ENCODE measurements around the gene TMEM126A.
"Not testable (repeated sequence)": the region's sequence is repeated elsewhere in the genome, so short reads cannot be mapped to it uniquely, and the experiment has no call there.

Gene TMEM126A

DNA sequence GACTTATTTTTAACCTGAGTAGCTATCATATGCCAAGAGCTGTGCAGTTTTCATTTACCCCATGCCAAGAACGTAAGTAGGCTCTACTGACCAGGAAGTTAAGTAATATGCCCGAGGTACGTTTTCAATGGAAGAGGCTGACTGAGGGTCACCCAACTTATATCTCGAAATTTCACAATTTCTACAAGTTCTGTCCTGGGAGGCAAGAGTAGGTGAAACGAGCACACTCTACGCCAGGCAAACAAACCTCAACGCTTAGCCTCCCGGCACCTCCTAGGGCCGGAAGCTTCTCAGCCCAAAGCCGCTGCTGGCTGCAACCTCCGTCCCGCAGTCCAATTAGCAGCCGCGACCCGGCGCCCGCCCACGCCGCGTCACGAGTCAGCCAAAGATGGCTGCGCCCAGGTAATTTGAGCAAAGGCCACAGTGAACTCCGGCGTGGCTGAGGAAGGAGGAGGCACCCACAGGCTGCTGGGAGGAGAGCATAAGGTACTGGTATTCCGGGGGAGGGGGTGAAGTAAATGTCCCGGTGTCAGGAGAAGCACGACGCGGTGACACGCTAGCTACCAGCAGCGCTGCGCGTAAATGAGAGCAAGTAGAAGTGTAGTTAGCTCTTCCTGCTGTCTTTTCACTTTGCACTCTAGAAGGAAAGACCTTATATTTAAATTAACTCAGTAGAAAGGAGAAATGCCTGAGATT is at the start of gene TMEM126A:
TMEM126A (plus strand) TSS at position 364 of the 696 bp plus-strand sequence. CDS start 2,289 bp downstream, outside the sequence.
- peak; percentile 90 for DNase-seq (ENCODE audit: low spot score)

DNA sequence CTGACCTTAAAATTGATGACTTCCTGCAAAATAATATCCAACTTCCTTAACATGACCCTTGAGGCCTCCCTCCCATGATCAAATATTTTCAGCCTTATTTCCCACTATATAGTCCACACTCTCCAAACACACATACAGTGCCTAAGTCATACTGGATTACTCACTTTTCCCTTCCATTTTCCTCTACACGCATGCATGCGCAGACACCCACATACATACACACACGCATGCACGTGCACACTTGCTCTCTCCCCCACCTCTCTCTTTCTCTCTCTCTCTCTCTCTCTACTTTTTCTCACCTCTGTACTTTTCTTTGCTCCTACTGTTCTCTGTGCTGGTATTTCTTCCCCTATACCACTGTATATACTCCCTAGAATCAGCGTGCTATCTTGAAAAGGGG is 48.7 kb upstream of the TMEM126A start:
- no peak for DNase-seq (ENCODE audit: low spot score)

DNA sequence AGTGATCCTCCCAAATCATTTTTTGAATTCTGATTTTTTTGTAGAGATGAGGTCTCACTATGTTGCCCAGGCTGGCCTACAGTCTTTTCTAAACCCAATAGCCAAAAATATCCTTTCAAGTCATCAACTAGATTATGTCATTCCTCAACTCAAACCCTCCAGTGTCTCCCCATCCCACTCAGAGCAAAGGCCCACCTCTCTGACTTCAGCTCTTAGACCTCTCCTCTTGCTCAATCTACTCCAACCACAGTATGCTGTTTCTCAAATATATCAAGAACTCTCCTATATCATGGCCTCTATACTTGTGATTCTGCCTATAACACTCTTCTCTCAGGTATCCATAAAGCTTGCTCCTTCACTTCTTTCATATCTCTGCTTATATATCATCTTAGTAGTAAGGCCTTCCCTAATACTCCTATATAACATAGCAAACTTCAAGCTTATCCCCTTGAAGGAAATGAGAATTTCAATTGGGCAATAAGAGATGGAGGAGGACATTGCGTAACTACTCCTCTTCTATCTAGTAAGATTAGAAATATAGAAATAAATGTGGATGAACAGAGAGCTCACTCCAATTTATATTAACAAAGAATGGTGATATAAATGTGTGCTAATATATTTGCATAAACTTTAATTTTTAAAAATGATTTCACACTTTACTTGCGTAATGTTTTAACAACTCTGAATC is 45.1 kb upstream of the TMEM126A start:
- no peak for DNase-seq (ENCODE audit: low spot score)

DNA sequence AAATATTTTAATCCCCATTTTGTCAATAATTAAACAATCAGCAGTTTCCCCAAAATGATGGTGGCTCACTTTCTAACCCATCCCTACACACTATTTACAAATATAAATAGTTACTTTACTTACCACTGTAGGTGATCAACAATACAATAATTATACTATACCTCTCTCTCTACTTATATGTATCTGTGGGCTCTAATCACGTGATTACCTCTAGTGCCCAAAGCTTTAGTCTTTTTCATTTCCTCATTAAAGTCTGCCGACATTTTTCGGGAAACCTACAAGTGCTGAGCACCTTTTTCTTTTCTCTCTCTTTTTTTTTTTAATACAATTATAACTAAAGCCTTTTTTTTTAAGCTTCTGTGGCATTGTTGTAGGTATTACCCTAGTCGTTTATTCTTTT is 44.5 kb upstream of the TMEM126A start:
- DNase-seq (ENCODE audit: low spot score) = no peak

DNA sequence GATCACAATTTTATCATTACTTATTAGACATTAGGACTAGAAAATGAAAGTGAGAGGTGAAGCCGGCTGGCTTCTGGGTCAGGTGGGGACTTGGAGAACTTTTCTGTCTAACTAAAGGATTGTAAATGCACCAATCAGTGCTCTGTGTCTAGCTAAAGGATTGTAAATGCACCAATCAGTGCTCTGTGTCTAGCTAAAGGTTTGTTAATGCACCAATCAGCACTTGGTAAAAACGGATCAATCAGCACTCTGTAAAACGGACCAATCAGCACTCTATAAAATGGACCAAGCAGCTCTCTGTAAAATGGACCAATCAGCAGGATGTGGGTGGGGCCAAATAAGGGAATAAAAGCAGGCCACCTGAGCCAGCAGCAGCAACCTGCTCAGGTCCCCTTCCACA is 41.5 kb upstream of the TMEM126A start:
- DNase-seq (ENCODE audit: low spot score) = not testable (repeated sequence)

DNA sequence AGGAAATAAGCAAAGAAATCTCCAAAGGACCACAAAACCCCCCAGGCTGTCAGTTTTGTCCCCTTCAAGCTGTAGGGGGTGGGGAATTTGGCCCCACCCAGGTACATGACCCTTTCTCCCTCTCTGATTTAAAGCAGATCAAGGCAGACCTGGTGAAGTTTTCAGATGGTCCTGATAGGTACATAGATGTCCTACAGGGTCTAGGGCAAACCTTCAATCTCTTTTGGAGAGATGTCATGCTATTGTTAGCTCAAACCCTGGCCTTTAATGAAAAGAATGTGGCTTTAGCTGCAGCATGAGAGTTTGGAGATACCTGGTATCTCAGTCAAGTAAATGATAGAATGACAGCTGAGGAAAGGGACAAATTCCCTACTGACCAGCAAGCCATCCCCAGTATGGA is 39.1 kb upstream of the TMEM126A start:
- DNase-seq (ENCODE audit: low spot score) = not testable (repeated sequence)

DNA sequence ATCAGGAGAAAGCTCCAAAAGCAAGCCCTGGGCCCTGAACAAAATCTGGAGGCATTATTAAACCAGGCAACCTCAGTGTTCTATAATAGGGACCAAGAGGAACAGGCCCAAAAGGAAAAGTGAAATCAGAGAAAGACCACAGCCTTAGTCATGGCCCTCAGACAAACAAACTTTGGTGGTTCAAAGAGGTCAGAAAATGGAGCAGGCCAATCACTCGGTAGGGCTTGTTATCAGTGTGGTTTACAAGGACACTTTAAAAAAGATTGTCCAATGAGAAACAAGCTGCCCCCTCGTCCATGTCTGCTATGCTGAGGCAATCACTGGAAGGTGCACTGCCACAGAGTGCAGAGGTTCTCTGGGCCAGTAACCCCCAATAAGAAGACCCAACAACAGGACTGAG is 38.5 kb upstream of the TMEM126A start:
- not testable (repeated sequence) for DNase-seq (ENCODE audit: low spot score)

DNA sequence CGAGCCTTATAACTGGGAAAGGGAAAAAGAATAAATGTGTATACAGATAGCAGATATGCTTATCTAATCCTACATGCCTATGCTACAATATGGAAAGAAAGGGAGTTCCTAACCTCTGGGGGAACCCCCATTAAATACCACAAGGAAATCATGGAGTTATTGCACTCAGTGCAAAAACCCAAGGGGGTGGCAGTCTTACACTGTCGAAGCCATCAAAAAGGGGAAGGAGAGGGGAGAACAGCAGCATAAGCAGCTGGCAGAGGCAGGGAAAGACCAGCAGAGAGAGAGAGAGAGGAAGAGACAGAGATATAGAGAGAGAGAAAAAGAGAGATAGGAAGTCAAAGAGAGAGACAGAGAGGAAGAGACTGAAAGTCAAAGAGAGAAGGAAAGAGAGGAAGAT is 36.1 kb upstream of the TMEM126A start:
- not testable (repeated sequence) for DNase-seq (ENCODE audit: low spot score)

DNA sequence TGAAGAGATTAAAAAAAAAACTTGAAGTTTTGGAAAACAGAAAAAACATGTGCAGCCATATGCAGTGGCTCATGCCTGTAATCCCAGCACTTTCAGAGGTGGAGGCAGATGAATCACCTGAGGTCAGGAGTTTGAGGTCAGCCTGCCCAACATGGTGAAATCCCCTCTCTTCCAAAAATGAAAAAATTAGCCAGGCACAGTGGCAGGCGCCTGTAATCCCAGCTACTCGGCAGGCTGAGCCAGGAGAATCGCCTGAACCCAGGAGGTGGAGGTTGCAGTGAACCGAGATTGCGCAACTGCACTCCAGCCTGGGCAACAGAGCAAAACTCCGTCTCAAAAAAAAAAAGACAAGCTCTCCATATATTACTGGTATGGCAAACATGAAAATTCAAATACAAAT is 28.3 kb upstream of the TMEM126A start:
- no peak for DNase-seq (ENCODE audit: low spot score)

DNA sequence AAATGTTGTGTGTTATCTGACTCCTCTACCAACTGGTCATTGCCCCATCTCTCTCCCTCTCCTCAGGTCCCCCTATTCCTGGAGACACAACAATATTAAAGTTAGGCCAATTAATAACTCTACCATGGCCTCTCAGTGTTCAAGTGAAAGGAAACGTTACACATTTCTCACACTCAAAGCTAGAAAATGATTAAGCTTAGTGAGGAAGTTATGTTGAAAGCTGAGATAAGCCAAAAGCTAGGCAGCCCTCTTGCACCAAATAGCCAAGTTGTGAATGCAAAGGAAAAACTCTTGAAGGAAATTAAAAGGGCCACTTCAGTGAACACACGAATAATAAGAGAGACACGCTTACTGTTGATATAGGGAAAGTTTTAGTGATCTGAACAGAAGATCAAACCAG is 27.5 kb upstream of the TMEM126A start:
- DNase-seq (ENCODE audit: low spot score) = no peak

DNA sequence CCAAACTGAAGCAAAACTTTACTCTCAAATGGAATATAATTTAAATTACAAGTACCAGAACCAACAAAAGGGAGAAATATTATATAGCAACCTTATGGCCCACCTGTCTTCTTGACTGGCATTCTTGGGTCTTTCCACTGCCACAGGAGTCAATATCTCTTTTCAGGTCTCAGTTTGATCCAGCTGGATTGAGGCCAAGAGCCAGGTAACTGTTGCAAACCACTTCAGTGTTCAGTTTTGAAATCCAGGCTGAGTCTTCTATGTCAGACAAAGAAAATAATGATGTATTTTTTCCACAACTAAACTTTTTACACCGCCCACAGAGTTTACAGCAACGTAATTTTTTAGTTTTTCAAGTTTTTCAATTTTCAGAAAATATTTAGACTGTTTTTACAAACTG is 21.3 kb upstream of the TMEM126A start:
- no peak for DNase-seq (ENCODE audit: low spot score)

DNA sequence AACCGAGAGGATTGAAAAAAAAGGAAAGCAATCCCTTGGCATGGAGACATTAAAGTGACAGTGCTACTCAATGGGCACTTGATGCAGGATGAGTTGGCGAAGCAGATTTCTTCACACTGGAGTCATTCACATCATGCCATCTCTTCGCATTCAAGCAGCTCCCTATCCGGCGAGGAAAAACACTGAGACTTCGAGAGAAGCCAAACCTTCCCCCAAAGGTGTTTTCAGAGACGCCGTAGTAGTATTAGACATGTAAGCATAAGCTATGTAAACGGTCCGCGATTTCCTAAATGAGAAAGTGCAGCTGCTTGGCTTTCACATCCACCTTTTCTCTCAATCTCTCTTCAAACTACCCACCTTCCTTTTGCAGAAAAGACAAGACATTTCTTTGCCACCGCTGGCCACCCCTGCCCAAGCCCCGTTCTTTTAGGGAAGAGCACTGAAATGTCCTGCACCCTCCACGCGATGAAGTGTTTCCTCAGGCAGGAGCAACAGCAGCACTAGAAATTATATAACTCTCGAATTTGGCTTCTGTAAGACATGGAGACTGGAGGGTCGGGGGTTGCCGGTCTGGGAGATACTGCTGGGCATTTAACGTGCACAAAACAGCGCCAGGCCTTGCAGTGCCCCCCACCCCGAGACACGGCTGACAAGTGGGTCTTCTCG is 20.3 kb upstream of the TMEM126A start, which contains the start of gene DLG2:
DLG2 (minus strand) TSS at position 13 of the 666 bp plus-strand sequence.
- no peak for DNase-seq (ENCODE audit: low spot score)

DNA sequence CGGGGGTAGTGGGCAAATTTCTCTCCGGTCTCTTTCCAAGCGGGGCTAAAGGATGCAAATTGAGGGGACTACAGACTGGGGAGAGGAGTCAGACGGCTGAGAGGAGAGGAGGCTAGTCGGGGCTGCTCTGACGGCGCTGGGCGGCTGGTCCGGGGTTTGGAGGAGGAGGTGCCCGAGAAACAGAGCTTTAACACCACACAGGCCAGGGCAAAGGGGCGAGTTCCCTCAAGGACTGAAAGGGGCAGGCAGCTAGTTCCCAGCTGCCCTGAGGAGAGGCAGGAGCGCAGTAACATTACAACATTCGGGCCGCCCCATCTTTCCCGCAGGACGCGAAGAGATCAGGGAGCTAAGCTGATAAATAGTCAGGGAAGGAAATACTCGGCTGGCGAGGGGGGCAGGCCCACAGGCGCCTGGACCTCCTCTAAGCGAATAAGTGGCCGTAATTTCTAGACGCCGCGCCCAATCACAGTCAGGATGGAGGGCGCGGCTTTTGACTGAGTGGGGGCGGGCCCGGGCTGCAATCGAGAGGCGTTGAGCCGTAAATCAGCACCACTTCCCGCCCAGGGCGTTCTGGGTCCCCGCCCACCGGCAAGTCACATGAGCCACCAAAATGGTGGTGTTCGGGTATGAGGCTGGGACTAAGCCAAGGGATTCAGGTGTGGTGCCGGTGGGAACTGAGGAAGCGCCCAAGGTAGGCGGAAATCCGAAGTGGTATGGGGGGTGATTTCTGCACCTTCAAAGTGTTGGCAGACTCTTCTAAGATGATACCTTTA is 19.6 kb upstream of the TMEM126A start, which contains the start of gene TMEM126B:
TMEM126B (plus strand) TSS at position 596 of the 773 bp plus-strand sequence; CDS start at position 611, 15 bp downstream.
- DNase-seq (ENCODE audit: low spot score) = peak; percentile 91

DNA sequence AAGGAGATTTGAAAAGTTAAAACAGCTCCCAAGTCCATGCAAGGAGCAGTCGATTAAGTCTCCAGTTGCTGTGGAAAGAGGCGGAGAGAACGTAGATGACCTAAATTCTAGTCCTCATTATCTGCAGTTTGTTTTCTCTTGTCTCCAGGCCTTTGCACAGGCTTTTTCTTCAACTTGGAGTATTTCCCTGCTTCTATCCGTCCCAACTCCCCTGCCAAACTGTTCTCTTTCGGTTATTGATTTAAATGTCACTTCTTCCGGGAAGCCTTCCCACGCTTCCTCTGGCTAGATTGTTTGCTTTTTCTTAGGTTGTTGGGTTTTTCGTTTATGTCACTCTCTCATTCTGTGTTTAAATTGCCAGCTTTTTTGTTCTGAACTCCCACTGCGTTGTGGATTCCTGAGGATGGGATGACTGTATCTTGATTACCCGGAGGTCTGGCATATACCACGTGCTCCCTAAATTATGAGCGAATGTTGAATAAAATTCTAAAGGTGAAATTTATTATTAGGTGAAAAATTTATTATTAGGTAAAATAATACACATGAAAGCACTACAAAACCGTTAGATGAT is 18.9 kb upstream of the TMEM126A start:
- DNase-seq (ENCODE audit: low spot score) = no peak

DNA sequence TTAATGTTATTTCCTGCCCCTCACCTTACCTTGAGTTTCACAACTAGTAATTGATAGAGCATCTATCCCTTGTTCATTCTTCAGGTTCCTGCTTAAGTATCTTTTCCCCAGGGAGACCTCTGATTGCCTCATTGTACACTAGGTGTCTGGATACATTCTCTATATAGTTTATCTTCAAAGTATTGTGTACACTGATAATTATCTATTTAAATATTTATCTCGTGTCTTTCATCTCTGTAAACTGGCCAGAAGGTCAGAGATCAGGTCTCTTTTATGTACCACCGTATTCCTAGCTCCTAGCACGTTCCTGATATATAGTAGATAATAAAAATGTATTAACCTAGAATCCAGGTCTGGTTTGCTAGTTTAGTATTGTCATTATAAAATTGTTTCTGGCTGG is 13.0 kb upstream of the TMEM126A start:
- no peak for DNase-seq (ENCODE audit: low spot score)

DNA sequence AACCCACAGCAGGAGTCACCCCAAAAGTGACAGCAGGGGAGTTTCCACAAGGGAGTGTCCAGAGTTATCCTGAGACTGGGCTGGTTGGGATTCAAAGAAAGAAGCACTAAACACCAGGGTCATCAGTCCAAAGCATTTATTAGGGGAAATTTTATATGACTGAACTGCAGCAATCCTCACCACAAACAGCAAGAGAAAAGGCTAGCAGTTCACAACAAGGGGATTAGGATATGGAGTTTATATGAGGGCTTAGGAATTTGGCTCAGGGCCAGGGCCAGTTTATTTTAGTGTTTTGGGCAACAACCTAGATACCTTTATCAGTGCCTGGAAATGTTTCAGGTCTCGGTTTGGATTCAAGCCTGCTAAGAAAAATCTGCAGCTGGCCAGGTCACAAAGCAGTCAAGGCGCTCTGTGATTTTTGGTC is 4.6 kb upstream of the TMEM126A start:
- DNase-seq (ENCODE audit: low spot score) = no peak

DNA sequence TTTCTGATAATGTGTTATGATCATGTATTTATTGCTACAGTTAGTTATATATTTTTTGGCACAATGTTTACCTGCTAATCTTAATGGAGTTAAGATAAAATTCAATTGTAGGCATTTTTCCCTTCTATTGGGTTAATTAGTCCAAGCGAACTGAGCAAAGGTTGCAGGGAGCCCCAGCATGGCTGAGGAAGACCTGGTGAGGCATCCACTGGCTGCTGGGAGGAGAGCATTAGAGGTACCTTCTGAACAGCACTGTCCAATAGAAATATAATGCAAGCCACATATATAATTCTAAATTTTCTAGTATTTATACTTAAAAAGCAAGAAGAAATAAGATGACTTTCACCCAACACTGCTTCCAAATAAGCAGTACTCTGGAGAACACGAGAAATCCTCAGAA is 689 bp upstream of the TMEM126A start:
- no peak for DNase-seq (ENCODE audit: low spot score)

DNA sequence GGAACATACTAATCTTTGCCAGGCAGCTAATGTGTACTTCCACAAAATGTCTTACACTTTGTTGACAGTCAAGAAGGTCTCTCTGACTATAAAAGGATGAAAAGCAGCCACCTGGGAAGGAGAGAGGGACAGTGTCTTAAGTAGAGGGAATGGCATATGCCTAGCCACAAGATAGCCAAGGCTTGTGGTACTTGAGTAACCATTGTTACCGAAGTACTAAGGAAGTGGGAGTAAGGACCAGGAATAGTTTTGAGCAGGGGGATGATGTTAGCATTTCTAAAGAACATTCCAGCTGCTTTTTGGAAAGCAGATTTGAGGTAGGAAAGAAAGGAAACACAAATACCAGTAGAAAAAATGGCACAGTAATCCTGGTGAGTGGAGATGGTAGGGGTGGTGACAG is 3.4 kb downstream of the TMEM126A start:
- no peak for DNase-seq (ENCODE audit: low spot score)

DNA sequence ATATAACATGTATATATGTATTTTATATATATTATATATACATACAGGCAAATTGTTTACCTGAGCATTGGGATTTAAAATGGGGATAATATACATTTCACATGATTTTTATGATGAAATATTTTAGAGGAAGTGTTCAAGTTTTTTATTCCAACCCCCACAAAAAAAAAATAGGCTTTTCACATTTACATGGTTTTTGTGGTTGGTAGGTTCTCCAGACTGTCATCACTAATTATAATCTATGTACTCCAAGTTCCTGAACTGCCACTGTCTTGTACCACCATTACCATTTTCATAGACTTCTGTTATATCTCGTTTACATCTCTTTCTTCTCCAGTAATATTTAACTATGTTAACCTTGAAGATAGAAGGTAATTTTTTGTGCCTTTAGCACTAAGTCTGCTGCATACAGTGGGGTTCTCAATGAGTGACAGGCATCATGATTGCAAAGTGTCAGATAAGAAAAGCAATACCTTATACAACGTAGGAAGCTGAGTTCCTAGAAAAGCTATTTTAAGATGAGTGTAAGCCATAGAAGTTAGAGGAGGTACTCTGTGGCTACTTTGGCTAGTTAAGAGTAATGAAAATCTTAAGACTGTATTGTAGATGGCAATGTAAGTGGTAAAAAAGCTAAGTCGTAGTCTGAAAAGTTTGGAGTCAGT is 5.2 kb downstream of the TMEM126A start:
- DNase-seq (ENCODE audit: low spot score) = no peak

DNA sequence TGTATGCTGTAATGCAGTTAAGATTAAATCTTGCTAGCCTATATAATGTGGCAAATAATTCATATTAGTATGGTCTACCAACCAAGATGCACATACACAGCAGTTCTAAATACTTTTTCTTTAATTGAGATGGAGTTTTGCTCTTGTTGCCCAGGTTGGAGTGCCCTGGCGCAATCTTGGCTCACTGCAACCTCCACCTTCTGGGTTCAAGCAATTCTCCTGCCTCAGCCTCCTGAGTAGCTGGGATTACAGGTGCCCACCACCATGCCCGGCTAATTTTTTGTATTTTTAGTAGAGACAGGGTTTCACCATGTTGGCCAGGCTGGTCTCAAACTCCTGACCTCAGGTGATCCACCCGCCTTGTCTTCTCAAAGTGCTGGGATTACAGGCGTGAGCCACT is 6.6 kb downstream of the TMEM126A start:
- not testable (repeated sequence) for DNase-seq (ENCODE audit: low spot score)

DNA sequence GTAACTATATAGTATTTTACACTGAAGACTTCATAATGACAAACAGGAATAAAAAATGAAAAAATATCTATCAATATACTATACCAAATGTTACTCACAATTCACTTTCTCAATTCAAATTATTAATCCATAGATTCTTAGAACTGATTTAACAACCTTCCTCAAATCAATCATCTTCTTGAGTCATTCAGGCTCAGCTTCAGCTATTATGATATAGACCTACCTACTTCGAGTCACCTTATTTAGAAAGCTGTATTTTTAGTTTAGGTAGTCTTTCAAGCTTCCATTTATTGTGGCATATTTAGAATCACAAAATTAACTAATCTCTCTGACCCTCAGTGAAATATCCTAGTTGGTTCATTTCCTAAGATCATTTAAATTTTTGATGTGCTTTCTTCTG is 9.0 kb downstream of the TMEM126A start:
- DNase-seq (ENCODE audit: low spot score) = no peak
